ENCODE data around the gene AMOT. TPM values are rescaled to one million over a fixed set of nuclear protein-coding genes. Genes with fewer than 3 reads are reported as not detected.

AMOT gene
- total RNA-seq, 1 experiment from 2014 or later = 4.0 TPM

DNA sequence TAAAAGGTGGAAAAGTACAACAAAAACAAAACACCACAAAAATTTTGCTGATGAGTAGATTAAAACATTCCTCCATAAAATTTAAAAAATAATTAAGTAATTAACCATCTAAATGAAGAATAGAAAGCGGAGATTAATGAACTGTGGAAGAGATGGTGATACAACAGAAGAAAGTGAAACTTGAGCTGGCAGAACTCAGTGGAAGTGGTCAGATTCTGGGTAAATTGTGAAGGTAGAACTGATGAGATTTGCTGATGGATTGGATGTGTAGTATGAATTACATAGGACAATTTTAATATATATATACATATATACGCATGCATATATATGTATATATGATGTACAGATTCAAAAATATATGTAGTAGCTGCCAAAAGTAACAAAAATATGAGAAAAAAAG is 73.9 kb downstream of the AMOT start:
- Histone ChIP-seq H3K4me3 (ENCODE audit: low read depth in 2 of 2, low read length in 2 of 2) (no peak overlapping the region), H3K4me1 (ENCODE audit: control insufficient read depth, insufficient read depth, low read length) (no peaks in the 10 kb centered on the region), H3K36me3 (ENCODE audit: control insufficient read depth, insufficient read depth, low read length) (no peaks in the 10 kb centered on the region), H3K27me3 (ENCODE audit: control insufficient read depth, insufficient read depth, low read length) (no peaks in the 10 kb centered on the region), H3K9me3 (ENCODE audit: control insufficient read depth, insufficient read depth, low read depth, low read length) (no peaks in the 10 kb centered on the region), H3K27ac (ENCODE audit: low read length) (no peak overlapping the region)
- TF ChIP-seq SIN3A (IDR thresholded peaks at IDR 0.05; ENCODE audit: borderline replicate concordance, insufficient read depth, low read depth, low read length) = no peak
- TF ChIP-seq POLR2AphosphoS5 (IDR thresholded peaks at IDR 0.05; ENCODE audit: low read depth, low read length) = no peak
- TF ChIP-seq REST (IDR thresholded peaks at IDR 0.05; ENCODE audit: insufficient read depth in 1 of 2, low read depth in 2 of 2, low read length in 1 of 2) = no peak
- TF ChIP-seq TCF7L2 (IDR thresholded peaks at IDR 0.05; ENCODE audit: low read depth, low read length) = no peak
- no peak for DNase-seq (ENCODE audit: low read depth, low spot score)
- POLR2A ChIA-PET = no interaction called here
- in situ Hi-C loops (cut with HindIII; ENCODE audit: low pct_unique_long_range_greater_than_20kb, low sequenced_read_pairs) (no loop called here), intact Hi-C loops (cut with micrococcal nuclease; ENCODE audit: unreplicated experiment) (no loop called here)
- CTCF ChIA-PET = no interaction called here
- ATAC-seq = no peak
- no TSS peak for BruUV-seq (replicated peaks)

GRCh38 chrX:112761242-112762207 is 79.1 kb downstream of the AMOT start:
- no peak for DNase-seq (ENCODE audit: low read depth, low spot score)
- ChIA-PET POLR2A (no interaction called here), CTCF (no interaction called here)
- no peak for TF ChIP-seq CTCF (IDR thresholded peaks at IDR 0.05)
- TF ChIP-seq SIN3A (IDR thresholded peaks at IDR 0.05; ENCODE audit: borderline replicate concordance, insufficient read depth, low read depth, low read length) = no peak
- TF ChIP-seq REST (IDR thresholded peaks at IDR 0.05; ENCODE audit: insufficient read depth in 1 of 2, low read depth in 2 of 2, low read length in 1 of 2) = no peak
- TF ChIP-seq TCF7L2 (IDR thresholded peaks at IDR 0.05; ENCODE audit: low read depth, low read length) = no peak
- TF ChIP-seq POLR2AphosphoS5 (IDR thresholded peaks at IDR 0.05; ENCODE audit: low read depth, low read length) = no peak
- no peaks in the 10 kb centered on the region for H3K9me3 ChIP-seq (ENCODE audit: control insufficient read depth, insufficient read depth, low read depth, low read length)
- no peak for ATAC-seq
- intact Hi-C loops (cut with micrococcal nuclease; ENCODE audit: unreplicated experiment) = no loop called here
- no peaks in the 10 kb centered on the region for H3K4me1 ChIP-seq (ENCODE audit: control insufficient read depth, insufficient read depth, low read length)
- H3K27me3 ChIP-seq (ENCODE audit: control insufficient read depth, insufficient read depth, low read length) = no peaks in the 10 kb centered on the region; the same call in 1 of the 2 replicates
- no peaks in the 10 kb centered on the region for H3K36me3 ChIP-seq (ENCODE audit: control insufficient read depth, insufficient read depth, low read length)
- H3K4me3 ChIP-seq (ENCODE audit: low read depth in 2 of 2, low read length in 2 of 2) = no peak overlapping the region
- H3K27ac ChIP-seq (ENCODE audit: low read length) = no peak overlapping the region
- in situ Hi-C loops (cut with HindIII; ENCODE audit: low pct_unique_long_range_greater_than_20kb, low sequenced_read_pairs) = no loop called here
- BruUV-seq (replicated peaks) = no TSS peak

Data from Panc1 (cell line).